Pancreas (tissue), 10 donors: ENCODE results near the gene ZBTB16. TPM values are rescaled to one million over a fixed set of nuclear protein-coding genes. Genes with fewer than 3 reads are reported as not detected.

Source experiments
- ATAC-seq, 4 donors: fragments of 200-7000 bp; cut with Tn5 transposase; one replicate each; pipeline versions ENCODE4 v1.8.0 to v1.9.1; 2020; ENCODE audit warnings: mild to moderate bottlenecking in 4 of 4, moderate library complexity in 4 of 4
- DNase-seq, 6 donors: peaks; one replicate each; pipeline ENCODE4 v3.0.0-alpha.2; 2020
- FAIRE-seq: peaks from 2 replicates; lab custom pipeline; 2012; peaks lifted over from hg19 to GRCh38; lab: Jason Lieb, UNC
- H3K27ac ChIP-seq, 4 donors: fragments of 200-600 bp; sonication (generic); 1 replicate in 3 of 4; 2 replicates in 1 of 4; pipeline versions ENCODE4 v1.5.0 to v1.8.0; 2020
- H3K27me3 ChIP-seq, 4 donors: fragments of 200-600 bp; one replicate each; pipeline ENCODE4 v1.8.0; 2021
- H3K36me3 ChIP-seq, 3 donors: fragments of 200-600 bp; sonication (generic) in 1 of 3; one replicate each; pipeline versions ENCODE4 v1.5.0 to v1.8.0; 2020 to 2021
- H3K4me1 ChIP-seq, 3 donors: fragments of 200-600 bp; one replicate each; pipeline ENCODE4 v1.8.0; 2021
- H3K4me3 ChIP-seq, 4 donors: fragments of 200-600 bp; sonication (generic) in 2 of 4; one replicate each; pipeline versions ENCODE4 v1.5.0 to v1.8.0; 2020 to 2021
- H3K9me3 ChIP-seq, 4 donors: fragments of 200-600 bp; one replicate each; pipeline ENCODE4 v1.8.0; 2021
- CTCF ChIP-seq, 4 donors: fragments of 200-600 bp; sonication (generic) in 3 of 4; IDR thresholded peaks; one replicate each; pipeline versions ENCODE4 v1.5.0 to v1.8.0; 2021; ENCODE audit warnings: antibody characterized with exemption in 4 of 4
- whole genome bisulfite sequencing, 2 donors: extraction: QIAGEN DNeasy Blood & Tissue Kit; methylation state at CpG; one replicate each; pipeline ENCODE4 v1.1.7; 2013; 5-methylcytosine and 5-hydroxymethylcytosine counted together
- intact Hi-C, 3 donors: fragments of 100-400 bp; cut with DNase I; formaldehyde crosslinking; loops; one replicate each; pipeline versions ENCODE4 v1.11.1 to v1.14.2; 2022
- polyA plus RNA-seq, 2 donors: library from polyadenylated mRNA; stranded (reverse); fragments of 200-250 nt; gene quantifications; one replicate each; pipeline ENCODE4 v1.2.3, GENCODE V29; 2013
- total RNA-seq, 6 donors: library from RNA; stranded (reverse); fragmentation: NEBNext Ultra II Directional in 4 of 6; extraction: Animal tissue kit (Norgen Biotek cat#: 25700) in 4 of 6; gene quantifications; one replicate each; pipeline versions ENCODE4 v1.2.1 to v1.2.4, GENCODE V29; 2021 to 2023
- donor health status: healthy with polysubstance abuse.
- donor health status: DM: no; HTN: no; CAD: no; lungs with moderate emphysema.
- donor health status: DM: no; HTN: no; CAD: no.
- donor health status: control.
- donor health status: control.
- donor health status: Bipolar disorder and iron deficiency.
- donor health status: DM: yes; HTN: yes; CAD: no.
- donor health status: DM: no; HTN: no; CAD: no.
- donor health status: DM: no; HTN: no; CAD: no.
- donor health status: DM: yes; HTN: yes; CAD: no.

ZBTB16 gene
- total and polyA plus RNA-seq, 8 donors = 8.1 to 76.4 (median 42.3) TPM

GRCh38 chr11:114169321-114169749 lies 109.8 kb downstream of the ZBTB16 start:
- WGBS, 2 donors = 82 to 86% methylated on average over 9 of the region's 9 CpGs
- no peak for TF ChIP-seq CTCF (IDR thresholded peaks at IDR 0.05)
- FAIRE-seq = no peak

DNA sequence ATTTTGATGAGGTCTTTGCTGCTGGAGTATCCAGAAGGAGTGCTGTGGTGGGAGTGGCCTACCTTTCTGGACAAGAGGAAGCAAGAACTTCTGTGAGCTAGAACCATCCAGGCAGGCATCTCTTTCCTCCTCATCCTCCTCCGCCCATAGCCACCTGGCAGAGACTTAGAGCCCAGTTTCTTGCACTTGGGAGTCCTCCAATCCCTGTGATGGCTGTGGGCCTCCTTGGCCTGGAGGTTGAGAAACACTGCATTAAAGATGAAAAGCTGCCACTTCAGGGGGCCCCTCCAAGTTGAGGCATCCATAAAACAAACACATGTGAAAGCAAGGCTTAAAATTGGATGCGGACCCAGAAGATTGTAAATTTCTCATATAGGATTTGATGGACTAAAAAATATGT lies 110.3 kb downstream of the ZBTB16 start:
- peaks cover 82 to 95% (median 90%) of the 10 kb centered on the region in 3 donors for H3K4me1 ChIP-seq
- WGBS, 2 donors = 70 to 95% methylated on average over 2 of the region's 2 CpGs
- intact Hi-C loops = loop anchor here in 1 of 3 donors (5.0 kb wide), 1 partner anchor 108 kb away; no protein-coding TSS in a partner anchor

More at GRCh38 chr11:114169321-114169749, 109.8 kb downstream of the ZBTB16 start:
- Histone ChIP-seq H3K4me3 (no peak overlapping the region), H3K27ac (no peak overlapping the region), H3K36me3 (no peaks in the 10 kb centered on the region), H3K27me3 (no peaks in the 10 kb centered on the region), H3K4me1 (peaks cover 82 to 95% (median 90%) of the 10 kb centered on the region in 3 donors), H3K9me3 (no peaks in the 10 kb centered on the region)
- no peak for DNase-seq
- intact Hi-C loops = no loop called here
- no peak for ATAC-seq

GRCh38 chr11:114170226-114170625 lies 110.7 kb downstream of the ZBTB16 start:
- no peak overlapping the region for H3K4me3 ChIP-seq
- H3K36me3 ChIP-seq = no peaks in the 10 kb centered on the region
- FAIRE-seq (no peak), DNase-seq (no peak), ATAC-seq (no peak)
- H3K27ac ChIP-seq = peak overlapping the region in 2 of 4 donors; percentile 55 to 76
- intact Hi-C loops = loop anchor here in 1 of 3 donors (5.0 kb wide), 1 partner anchor 108 kb away; no protein-coding TSS in a partner anchor
- WGBS, 2 donors = 87 to 90% methylated on average over 10 of the region's 10 CpGs
- peaks cover 83 to 95% (median 90%) of the 10 kb centered on the region in 3 donors for H3K4me1 ChIP-seq
- H3K27me3 ChIP-seq = no peaks in the 10 kb centered on the region
- H3K9me3 ChIP-seq = no peaks in the 10 kb centered on the region
- no peak for TF ChIP-seq CTCF (IDR thresholded peaks at IDR 0.05)

More for the DNA sequence above, 110.3 kb downstream of the ZBTB16 start:
- H3K9me3 ChIP-seq = no peaks in the 10 kb centered on the region
- no peaks in the 10 kb centered on the region for H3K36me3 ChIP-seq
- peak overlapping the region in 1 of 4 donors; percentile 76 for H3K27ac ChIP-seq
- no peak overlapping the region for H3K4me3 ChIP-seq
- H3K27me3 ChIP-seq = no peaks in the 10 kb centered on the region
- no peak for ATAC-seq
- DNase-seq = no peak
- TF ChIP-seq CTCF (IDR thresholded peaks at IDR 0.05) = no peak
- no peak for FAIRE-seq

DNA sequence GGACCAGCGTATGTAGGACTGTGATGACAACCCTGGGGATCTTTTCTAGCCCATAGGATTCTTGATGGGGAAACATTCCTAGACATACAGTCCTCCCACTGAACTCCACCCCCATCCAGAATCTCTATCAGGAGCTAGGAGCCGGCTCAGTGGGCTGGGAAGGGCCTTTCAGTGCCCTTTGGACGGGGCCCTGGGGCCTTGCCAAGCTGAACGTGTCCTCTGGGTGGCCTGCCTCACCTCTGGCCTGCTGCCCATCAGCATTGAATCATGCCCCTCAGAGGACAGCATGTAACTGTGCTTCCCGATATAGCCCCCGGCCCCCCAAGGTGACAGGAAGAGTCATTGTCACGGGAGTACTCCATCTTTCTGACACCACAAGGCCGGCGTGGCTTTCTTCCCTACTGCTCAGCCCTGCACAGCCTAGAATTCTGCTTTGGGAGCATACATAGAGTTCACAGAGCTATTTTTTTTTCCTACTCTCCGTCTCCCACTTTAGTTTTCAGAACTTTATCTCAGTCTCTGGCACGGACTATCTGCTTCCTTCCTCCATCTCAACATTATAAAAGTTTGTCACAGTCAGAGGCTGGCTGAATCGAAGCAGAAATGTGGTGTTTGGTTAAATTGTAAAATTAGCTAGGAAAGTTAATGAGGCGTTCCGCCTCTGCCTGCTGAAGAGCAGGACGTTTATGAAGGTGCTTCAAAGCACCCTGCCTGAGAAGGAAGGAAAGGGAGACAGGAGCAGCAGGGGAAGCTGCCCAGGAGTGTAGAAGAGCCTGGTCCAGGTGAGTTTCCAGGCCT lies 111.9 kb downstream of the ZBTB16 start:
- peak; percentile 52 to 66 (median 60) for ATAC-seq
- Histone ChIP-seq H3K27ac (peak overlapping the region; percentile 55 to 81 (median 76)), H3K36me3 (no peaks in the 10 kb centered on the region), H3K27me3 (no peaks in the 10 kb centered on the region), H3K4me1 (peaks cover 82 to 91% (median 90%) of the 10 kb centered on the region in 3 donors), H3K4me3 (no peak overlapping the region), H3K9me3 (no peaks in the 10 kb centered on the region)
- 20 to 21% methylated on average over 15 of the region's 15 CpGs for WGBS, 2 donors
- FAIRE-seq = no peak
- no peak for TF ChIP-seq CTCF (IDR thresholded peaks at IDR 0.05)
- peak; percentile 77 to 96 (median 88) for DNase-seq
- intact Hi-C loops = loop anchor here in 1 of 3 donors (5.0 kb wide), 1 partner anchor 109 kb away; no protein-coding TSS in a partner anchor
